Fibroblast of mammary gland (primary cell): Measurements from ENCODE around the gene SLC8A2.
"Not testable (repeated sequence)": the region's sequence is repeated elsewhere in the genome, so short reads cannot be mapped to it uniquely, and the experiment has no call there.

Source experiments
- DNase-seq: peaks from one replicate; pipeline ENCODE4 v3.0.0-alpha.2; 2010; ENCODE audit warnings: low read depth
- H3K4me3 ChIP-seq: 2 replicates; pipeline ENCODE4 v1.5.1; 2011; ENCODE audit warnings: low read depth, mild to moderate bottlenecking, low read length, moderate library complexity; ENCODE audit not compliant: control insufficient read depth
- TF ChIP-seq, protein P1 (sequence below): conservative IDR thresholded peaks from 2 replicates; pipeline ENCODE4 v1.5.1; 2011; ENCODE audit warnings: low read depth, low read length, inconsistent platforms; ENCODE audit not compliant: control insufficient read depth, insufficient read depth

The SLC8A2 gene

DNA sequence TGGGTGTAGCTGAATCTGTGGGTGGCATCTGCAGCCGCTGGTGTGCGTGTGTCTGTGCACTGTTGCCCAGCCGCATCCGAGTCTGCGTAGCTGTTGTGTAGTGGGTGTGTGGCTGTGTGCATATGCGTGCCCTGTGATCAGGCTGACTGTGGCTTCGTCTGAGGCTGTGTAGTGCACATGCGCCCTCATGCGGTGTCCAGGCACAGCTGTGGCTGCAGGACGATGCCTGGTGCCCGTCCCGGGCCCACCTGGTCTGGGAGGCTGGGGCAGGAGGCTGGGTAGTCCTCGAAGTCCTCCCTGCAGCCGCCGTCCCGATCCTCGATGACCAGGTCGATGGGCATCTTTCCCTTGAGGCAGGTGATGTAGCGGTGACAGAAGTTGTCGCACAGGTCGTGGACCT, 57.2 kb downstream of the SLC8A2 start:
- TF ChIP-seq, protein P1, sequence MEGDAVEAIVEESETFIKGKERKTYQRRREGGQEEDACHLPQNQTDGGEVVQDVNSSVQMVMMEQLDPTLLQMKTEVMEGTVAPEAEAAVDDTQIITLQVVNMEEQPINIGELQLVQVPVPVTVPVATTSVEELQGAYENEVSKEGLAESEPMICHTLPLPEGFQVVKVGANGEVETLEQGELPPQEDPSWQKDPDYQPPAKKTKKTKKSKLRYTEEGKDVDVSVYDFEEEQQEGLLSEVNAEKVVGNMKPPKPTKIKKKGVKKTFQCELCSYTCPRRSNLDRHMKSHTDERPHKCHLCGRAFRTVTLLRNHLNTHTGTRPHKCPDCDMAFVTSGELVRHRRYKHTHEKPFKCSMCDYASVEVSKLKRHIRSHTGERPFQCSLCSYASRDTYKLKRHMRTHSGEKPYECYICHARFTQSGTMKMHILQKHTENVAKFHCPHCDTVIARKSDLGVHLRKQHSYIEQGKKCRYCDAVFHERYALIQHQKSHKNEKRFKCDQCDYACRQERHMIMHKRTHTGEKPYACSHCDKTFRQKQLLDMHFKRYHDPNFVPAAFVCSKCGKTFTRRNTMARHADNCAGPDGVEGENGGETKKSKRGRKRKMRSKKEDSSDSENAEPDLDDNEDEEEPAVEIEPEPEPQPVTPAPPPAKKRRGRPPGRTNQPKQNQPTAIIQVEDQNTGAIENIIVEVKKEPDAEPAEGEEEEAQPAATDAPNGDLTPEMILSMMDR: no peak
- H3K4me3 ChIP-seq: no peak overlapping the region
- DNase-seq: no peak

DNA sequence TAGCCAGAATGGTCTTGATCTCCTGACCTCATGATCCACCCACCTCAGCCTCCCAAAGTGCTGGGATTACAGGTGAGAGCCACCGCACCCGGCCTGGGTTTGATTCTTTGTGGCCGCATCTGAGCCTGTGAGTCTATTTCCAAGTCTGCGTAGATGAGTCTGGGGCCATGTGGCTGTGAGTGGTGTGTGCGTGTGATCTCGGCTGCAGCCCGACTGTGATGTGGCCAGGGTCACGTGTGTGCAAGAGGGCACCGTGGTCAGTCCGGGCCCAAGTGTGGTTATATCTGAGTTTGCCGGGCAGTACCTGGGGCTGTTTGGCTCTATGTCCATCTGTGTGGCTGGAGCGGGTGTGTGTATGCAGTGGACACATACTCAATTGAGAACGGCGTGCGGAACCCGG, 57.8 kb downstream of the SLC8A2 start:
- DNase-seq: no peak
- TF ChIP-seq, protein P1: no peak
- no peak overlapping the region for H3K4me3 ChIP-seq

DNA sequence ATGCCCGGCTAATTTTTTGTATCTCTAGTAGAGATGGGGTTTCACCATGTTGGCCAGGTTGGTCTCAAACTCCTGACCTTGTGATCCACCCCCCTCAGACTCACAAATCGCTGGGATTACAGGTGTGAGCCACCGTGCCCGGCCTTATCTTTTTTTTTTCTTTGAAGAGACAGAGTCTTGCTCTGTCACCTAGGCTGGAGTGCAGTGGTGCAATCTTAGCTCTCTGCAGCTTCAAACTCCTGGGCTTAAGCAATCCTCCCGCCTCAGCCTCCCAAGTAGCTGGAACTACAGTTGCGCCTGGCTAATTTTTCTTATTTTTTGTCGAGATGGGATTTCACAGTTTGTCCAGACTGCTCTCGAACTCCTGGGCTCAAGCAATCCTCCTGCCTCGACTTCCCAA, 60.0 kb downstream of the SLC8A2 start:
- H3K4me3 ChIP-seq, DNase-seq: not testable (repeated sequence)

DNA sequence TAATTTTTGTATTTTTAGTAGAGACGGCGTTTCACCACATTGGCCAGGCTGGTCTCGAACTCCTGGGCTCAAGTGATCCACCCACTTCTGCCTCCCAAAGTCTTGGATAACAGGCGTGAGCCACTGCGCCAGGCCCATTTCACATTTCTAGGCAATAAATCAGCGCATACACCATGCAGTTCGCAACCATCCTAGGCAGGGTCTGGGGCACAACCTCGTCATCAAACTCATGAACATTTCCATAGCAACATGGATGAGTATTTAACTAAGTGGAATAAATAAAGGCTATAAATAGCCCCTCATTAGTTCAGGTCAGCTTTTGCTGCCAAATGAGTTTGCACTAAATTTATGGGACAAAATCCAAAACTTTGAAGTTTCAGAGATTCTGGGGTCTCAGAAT, 60.6 kb downstream of the SLC8A2 start:
- H3K4me3 ChIP-seq: no peak overlapping the region
- TF ChIP-seq, protein P1: no peak
- DNase-seq: no peak

DNA sequence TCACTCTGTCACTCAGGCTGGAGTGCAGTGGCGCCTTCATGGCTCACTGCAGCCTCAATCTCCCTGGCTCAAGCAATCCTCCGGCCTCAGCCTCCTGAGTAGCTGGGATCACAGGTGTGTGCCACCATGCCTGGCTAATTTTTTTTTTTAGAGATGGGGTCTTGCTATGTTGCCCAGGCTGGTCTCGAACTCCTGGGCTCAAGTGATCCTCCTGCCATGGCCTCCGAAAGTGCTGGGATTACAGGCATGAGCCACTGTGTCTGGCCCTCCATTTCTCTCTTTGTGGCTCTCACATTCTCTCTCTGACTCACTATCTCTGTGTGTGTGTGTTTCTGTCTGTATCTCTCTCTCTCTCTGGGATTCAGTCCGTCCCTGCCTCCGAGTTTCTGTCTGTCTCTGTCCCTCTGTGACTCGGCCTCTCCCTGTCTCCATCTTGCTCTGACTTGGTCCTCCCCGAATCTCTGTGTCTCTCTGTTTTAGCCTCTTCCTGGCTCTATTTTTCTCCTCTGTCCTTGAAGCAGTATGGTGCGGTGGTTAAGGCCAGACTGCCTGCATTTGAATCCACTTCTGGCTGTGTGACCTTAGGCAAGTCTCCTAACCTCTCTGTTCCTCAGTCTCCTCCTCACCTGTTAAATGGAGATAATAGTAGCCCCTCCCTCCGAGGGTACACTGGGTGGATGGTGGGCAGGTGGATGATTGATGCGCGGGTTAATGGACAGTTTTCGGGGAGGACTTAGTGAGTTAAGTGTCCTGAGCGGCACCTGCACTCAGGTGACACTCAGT, 63.3 kb downstream of the SLC8A2 start:
- TF ChIP-seq, protein P1: no peak
- no peak overlapping the region for H3K4me3 ChIP-seq
- DNase-seq: no peak

DNA sequence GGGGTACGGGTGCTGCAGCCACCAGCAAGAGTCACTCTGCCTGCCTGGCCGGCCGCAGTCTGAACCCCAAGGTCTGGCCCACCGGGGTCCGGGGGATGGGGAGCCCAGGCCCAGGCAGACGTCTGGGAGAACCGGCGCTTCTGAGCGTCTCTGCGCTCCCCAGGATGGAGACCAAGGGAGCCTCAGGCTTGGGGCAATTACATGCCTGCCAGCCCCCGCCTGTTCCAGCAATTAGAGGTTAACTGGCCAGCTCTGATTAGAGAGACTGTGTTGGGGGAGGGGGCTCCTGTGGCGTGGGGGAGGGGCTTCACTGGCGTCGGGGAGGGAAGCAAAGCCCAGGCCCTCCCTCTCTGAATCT, 64.3 kb downstream of the SLC8A2 start:
- TF ChIP-seq, protein P1: no peak
- no peak overlapping the region for H3K4me3 ChIP-seq
- DNase-seq: no peak

DNA sequence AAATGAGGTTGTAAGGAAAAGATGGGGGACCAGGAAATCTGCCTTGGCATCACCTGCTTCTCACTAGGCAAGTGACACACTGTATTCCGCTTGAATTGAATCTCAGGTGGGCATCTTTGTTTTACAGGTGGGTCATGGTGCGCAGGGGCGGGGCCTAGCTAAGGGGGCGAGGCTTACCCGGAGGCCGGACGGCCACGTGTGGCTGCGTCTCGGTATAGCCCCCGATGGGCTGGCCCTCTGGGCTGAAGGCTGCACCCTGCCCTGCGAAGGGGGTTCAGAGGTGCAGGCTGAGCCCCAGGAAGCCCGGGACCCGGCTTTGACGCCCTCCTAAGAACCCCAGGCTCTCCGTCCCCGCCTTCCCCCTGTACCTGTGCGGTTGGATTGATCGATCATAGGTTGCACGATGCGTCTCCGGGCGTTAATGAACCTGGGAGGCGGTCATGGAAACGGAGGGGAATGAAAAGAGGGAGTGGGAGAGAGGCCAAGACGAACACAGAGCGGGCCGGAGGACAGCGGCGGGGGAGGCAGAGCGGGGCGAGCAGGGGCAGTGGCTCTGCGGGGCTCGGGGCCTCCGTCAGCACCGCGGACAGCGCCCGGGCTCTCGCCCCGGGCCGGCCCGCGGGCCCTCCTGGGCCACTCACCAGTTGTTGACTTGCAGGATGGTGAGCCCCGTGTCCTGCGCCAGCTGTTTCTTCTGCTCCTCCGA, 64.8 kb downstream of the SLC8A2 start:
- H3K4me3 ChIP-seq: no peak overlapping the region
- TF ChIP-seq, protein P1: no peak
- no peak for DNase-seq
